Globus pallidus (tissue), 1 donor: ENCODE results near the gene GTPBP2.
"Not testable (repeated sequence)": the region's sequence is repeated elsewhere in the genome, so short reads cannot be mapped to it uniquely, and the experiment has no call there.

Experiments
- DNase-seq: peaks from one replicate; pipeline ENCODE4 v3.0.0-alpha.2; 2015; ENCODE audit warnings: low spot score

The GTPBP2 gene

GRCh38 chr6:43629104-43629504, at the start of gene GTPBP2:
GTPBP2 (minus strand) TSS chr6:43629264; CDS start chr6:43629162, 102 bp downstream.
- DNase-seq = peak; percentile 100

GRCh38 chr6:43678341-43678740, 49.3 kb upstream of the GTPBP2 start:
- DNase-seq = no peak

DNA sequence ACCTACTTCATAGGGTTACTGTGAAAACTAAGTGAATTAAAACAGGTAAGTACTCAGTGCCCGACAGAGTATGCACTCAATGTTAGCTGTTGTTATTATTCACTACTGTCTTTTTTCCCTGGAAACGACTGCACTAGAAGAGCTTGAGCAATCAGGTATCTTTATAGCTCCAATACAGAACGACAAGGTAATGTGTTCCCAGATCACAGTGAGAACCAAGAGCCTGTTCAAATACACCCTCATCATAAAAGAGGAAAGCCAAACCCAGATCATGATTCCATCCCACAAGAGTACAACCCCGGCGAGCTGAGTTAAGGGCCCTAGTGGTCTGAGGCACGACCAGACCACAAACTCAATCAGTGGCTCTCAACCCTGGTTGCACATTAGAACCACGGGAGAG, 48.7 kb upstream of the GTPBP2 start:
- no peak for DNase-seq

DNA sequence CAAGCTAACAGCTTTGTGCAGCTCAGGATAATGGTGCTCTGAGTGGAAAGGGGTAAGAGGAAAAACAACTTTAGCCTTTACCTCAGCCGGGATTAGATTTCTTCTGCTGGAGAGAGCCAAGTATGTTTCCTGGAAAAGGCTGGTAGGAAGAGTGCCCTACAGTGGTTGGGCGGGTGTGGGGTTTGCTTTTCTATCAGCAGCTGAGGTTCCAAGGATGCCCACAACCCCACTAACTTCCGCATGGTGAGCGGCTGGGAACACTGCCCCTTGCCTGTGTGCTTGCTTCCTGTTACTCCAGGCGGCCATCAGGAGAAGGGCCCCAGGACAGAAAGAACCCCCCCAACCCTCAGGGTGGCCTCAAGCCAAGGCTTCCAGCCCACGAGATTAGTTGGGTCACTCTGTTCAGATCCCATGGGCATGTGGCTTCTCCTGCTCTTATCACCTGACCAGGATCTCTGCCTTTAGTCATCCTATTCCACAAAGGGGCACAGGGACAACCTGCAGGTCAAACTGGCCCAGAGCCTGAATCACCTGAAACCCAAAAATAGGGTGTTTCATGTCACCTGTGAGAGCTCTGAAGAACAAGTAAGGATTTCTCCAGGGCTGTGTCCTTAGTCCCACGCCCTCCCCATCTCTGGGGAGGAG, 48.0 kb upstream of the GTPBP2 start:
- no peak for DNase-seq

- DNase-seq = no peak
These were observed 45.9 kb upstream of the GTPBP2 start for GRCh38 chr6:43674921-43675320.

- DNase-seq = no peak
These were observed 45.2 kb upstream of the GTPBP2 start for GRCh38 chr6:43674291-43674690.

DNA sequence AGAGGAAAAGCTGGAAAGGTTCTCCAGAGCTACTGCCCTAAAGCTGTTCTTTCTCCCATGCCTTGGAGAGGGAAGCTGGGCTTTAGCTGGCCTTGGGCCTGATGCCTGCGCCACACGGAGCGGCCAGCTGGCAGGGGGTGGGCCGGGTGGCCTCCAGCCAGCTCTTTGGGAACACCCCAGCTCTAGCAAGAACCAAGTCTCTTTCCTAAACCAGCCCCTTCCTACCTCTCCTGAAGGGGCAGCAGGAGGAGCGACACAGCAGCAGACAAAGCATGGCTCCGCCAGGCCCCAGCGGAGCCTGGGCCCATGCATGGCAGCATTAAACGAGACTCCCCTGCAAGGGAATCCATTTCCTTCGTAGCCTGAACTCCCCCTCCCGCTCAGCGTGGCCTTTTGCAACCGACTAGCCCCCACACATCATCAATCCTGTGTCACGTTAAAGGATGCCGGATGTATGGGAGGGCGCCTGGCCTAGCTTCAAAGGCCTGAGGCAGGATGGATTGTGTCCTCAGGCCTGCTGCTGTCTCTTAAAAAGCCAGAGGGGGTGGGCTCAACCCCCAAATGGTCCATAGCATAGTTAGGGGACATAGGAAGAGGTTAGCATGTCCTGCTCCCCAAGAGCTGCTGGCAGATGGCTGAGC, 44.5 kb upstream of the GTPBP2 start:
- peak; percentile 42 for DNase-seq

DNA sequence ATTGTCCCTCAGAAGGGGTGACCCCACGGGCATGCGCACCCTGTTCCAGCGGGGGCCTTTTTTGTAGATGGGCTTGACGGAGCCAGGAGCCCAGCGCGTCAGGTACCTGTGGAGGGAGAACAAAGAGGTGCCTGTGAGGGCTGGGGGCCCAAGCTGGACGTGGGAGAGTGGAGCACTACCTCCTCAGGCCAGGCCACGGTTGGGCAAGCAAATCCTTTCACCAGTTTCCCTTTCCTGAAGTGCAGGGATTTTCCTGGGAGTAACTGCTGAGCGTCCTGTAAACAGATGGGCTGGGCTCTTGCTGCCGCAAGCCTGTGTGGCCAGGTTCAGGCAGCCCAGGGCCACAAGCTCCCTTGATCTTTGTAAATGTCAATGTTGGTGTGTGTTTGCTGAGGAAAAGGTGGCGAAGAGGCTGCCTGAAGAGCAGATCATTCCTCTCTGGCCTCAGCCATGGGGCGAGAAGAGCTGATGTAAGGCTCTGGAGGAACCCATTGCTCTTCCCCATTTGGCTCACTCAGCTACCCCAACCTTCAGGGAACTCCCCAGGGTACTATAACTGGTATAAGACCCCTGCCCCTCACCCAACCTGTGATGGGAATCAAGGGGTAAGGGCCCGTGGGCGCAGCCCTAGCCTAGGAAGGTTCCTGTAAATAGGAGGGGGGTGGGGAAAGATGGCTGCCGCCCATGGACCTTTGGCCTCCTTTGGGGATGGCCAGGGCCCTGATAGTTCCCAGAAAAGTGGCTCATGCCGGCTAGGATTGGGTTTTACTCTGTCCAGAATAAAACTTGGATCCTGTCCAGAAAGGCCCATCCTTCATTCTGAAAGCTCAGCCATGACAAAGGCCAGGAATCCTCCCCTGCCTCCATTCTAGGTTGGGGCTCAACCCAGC, 43.0 kb upstream of the GTPBP2 start:
- DNase-seq = no peak

- DNase-seq = no peak
These were observed 42.1 kb upstream of the GTPBP2 start for GRCh38 chr6:43671011-43671800.

- DNase-seq = no peak
These were observed 41.5 kb upstream of the GTPBP2 start for GRCh38 chr6:43670623-43670986.

- DNase-seq = no peak
These were observed 41.0 kb upstream of the GTPBP2 start for GRCh38 chr6:43669922-43670622.

- peak; percentile 59 for DNase-seq
These were observed 40.2 kb upstream of the GTPBP2 start for GRCh38 chr6:43669050-43669921.

DNA sequence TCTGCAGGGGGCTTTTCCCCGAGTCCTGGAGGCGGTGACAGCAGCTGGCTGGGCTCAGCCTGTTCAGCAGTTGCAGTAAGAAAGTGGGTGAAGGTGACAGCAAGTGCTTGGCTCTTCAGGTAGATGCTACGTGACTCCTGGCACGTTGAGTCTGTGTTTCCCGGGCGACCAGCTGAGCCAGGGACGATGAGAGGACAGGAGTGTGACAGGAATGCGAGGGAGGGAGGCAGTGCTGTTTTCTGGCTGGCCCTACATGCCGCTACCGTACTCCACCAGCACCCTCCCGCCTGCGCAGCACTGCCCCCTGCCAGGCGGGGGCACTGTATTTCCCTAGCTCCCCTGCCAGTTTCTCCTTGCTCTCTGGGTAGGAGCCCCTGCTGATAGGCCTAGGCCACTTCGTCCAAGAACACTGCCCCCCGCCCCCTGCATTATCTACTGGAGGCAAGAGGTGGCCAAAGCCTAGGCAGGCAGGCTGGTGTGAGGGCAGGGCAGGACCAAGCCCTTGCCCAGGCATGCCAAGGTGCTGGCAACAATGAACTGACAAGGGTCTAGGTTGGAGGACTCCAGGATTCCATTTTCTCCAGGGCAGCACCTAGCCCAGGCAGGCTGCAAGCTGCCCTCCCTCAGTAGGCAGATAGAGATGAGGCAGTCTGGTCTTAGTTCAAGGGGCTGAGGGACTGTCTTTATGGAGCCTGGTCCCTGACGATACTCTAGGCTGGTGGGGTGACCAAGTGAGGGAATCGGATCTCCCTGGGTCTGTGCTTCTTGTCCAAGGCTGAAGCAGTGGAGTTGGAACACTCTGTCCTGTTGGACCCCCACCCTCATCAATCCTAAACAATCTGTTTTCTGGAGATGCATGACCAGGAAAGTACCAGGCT, 39.3 kb upstream of the GTPBP2 start:
- no peak for DNase-seq

DNA sequence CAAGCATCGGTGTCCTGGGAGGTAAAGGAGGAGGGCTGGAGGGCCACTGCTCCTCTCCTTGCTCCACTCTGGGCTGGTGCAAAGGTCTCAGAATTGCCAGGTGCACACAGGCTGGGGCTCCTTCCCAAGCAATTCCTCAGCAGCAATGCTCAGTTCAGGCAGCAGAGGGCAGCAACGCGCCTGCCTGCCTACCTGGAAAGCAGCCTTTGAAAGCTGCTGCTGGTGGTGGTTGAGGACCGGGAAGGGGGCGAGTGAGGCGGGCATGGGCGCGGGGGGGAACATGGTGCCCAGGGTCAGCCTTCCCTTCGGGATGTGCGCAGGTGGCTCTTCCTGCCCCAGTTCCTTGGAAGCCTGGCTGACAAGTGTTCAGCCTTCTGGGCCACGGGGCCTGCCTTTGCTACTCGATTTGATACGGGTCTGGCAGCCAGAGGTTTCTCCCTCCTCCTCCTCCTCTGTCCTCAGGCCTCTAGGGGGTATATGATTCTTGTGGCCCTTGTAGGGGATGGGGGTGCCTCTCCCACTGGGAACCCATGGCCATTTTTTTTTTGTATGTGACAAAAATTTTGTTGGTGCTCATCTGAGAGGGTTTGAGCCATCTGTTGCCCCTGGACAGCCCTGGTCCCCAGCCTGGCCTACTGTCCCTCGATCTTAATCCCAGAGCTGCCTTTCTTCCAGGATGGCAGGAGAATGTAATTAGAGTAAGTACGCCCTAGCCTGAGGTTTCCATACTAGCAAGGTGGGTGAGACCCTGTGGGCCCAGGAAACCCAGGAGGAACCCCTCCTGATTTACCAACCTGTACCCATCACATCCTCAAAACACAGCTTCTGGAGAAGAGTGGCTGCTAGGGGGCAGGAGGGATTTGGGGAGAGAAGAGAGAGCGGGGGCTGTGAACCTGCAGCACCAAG, 38.4 kb upstream of the GTPBP2 start:
- peak; percentile 62 for DNase-seq

DNA sequence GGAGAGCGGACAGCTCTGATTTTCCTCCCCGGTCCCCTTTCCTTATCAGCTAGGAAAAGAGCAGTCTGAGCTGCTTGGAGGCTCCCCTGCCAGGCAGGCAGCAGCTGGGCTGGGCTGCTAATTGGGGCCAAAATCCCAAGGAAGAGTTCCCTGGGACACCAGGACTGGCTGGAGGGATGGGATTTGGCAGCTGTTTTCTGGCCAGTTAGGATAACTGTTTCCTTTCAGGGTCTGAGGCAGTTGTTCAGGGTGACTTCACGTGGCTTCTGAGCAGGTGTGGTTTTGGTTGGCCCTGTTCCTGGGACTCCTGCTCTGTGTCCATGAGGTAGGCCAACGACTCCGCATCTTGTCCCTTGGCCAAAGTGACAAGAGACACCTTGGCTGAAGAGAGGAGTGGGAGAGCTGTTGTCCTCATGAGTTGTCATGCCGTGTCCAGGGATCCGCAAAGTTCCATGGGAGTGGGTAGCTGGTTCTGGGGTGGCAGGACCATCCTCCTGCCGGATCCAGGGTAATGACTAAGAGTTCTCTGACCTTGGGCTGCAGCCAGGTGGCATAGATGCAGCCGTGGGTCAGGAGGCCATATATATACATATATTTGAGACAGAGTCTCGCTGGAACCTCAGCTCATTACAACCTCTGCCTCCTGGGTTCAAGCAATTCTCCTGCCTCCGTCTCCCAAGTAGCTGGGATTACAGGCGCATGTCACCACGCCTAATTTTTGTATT, 37.3 kb upstream of the GTPBP2 start:
- no peak for DNase-seq

DNA sequence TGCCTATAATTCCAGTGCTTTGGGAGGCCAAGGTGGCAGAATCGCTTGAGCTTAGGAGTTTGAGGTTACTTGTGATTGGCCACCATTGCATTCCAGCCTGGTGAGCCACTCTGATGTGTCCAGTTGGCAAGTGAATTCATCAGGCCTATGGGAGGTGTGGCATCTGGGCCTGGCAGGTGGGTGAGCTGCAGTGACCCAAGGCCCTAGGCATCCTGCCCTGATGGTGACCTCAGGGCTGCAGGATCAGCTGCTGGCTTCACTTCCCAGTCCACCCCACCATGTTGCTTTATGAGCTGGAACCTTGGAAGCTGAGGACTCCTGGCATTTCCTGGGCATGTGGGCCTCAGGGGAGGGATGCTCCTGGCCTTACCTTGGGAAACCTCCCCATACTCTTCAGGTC, 36.3 kb upstream of the GTPBP2 start:
- no peak for DNase-seq

GRCh38 chr6:43662948-43663347, 33.9 kb upstream of the GTPBP2 start:
- DNase-seq = not testable (repeated sequence)

GRCh38 chr6:43658161-43658560, 29.1 kb upstream of the GTPBP2 start:
- DNase-seq = no peak
